ENCODE data around the gene TCF7. TPM values are rescaled to one million over a fixed set of nuclear protein-coding genes. Genes with fewer than 3 reads are reported as not detected.

TCF7 gene
- total RNA-seq, 1 donor, result 193 TPM

DNA sequence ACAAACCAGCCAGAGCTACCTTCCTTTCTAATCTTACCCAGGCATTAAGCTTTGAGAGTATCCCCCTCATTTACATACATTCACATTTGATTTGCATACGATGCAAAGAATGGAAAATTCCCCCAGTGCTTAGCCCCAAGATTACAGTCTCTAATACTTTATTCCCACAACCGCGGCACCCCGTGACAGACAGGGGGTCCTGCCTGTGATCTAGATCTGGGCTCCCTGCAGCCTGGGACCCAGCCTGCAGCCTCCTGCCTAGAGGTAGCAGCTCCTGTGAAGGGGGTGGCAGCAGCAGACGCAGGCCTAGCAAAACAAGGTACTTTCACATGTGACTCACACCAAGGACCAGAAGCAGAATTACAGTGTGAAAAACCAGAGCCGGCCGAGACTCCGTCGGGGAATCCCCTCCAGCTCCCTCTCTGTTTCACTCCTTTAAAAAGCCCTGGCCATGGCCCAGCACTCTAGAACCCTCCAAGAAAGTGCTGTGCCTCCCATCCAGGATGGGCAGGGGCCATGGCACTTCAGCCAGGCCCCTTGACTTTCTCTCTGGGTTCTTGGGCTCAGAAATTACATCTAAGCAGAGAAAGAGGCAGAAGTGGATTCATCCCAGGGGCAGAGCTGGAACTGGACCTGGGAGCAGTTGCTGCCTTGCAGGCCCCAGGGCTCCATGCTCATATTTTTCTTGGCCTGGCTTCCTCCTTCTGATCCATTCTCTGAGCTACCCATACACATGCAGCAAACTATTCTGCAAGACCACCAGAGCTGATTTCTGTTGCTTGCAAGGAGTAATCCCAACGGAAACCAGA lies 14.0 kb upstream of the TCF7 start:
- Histone ChIP-seq H3K27me3 (ENCODE audit: insufficient read depth, low read length) (no peaks in the 10 kb centered on the region), H3K4me3 (ENCODE audit: low read length) (no peak overlapping the region), H3K9me3 (ENCODE audit: low read depth, low read length) (no peaks in the 10 kb centered on the region), H3K4me1 (ENCODE audit: insufficient read depth, low read length) (peaks cover 70% of the 10 kb centered on the region)

DNA sequence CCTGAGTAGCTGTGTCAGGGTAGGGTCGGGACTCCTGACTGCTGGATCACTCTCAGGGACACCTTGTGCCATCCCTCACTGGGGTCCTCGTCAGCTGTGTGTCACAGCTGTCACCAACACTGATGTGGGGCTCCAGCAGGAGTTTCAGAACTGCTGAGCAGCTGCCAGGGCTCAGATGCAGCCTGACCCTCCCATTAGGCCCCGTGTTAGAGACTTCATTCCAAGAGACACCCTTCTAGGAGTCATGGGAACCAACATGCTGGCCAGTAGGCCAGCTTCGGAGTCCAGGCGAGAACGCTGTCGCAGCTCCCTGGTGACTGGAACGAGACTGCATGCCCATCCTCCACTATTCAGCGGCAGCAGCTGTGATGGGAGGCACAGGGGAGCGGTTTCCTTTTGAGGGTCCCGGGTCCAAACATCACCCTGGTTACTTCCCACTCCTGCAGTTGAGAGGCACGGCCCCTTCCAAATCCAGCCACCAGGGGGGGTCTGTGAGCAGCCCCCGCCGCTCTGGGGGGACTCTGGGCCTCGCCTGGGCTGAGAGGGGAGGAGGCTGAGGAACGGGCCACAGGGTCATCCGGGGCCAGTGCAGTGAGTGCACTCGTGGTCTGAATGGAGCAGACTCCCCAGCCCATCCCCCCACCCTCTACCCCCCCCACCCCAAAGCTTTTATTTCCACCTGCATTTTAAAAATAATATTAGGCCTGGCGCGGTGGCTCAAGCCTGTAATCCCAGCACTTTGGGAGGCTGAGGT lies 12.6 kb upstream of the TCF7 start:
- peaks cover 72% of the 10 kb centered on the region for H3K4me1 ChIP-seq (ENCODE audit: insufficient read depth, low read length)
- no peaks in the 10 kb centered on the region for H3K9me3 ChIP-seq (ENCODE audit: low read depth, low read length)
- no peaks in the 10 kb centered on the region for H3K27me3 ChIP-seq (ENCODE audit: insufficient read depth, low read length)
- no peak overlapping the region for H3K4me3 ChIP-seq (ENCODE audit: low read length)

DNA sequence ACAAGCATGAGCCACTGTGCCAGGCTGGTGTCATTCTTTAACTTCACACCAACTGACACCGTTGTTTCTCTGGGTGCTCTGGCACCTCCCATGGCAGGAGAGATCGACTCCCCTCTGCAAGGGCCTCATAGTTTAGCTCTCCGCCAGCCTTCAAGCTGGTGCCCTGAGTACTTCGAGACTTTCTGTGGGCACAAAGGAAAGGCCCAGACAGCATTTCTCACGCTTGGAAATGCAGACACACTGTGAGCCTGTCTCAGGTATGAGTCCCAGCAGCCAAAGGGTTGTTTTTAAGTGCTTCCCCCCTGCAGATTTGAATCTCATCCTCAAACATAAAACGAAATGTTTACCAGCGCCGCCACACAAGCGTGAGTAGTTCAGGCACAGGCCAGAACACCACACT lies 11.1 kb upstream of the TCF7 start:
- Histone ChIP-seq H3K4me1 (ENCODE audit: insufficient read depth, low read length) (peaks cover 71% of the 10 kb centered on the region), H3K27me3 (ENCODE audit: insufficient read depth, low read length) (no peaks in the 10 kb centered on the region), H3K9me3 (ENCODE audit: low read depth, low read length) (no peaks in the 10 kb centered on the region), H3K4me3 (ENCODE audit: low read length) (no peak overlapping the region)

DNA sequence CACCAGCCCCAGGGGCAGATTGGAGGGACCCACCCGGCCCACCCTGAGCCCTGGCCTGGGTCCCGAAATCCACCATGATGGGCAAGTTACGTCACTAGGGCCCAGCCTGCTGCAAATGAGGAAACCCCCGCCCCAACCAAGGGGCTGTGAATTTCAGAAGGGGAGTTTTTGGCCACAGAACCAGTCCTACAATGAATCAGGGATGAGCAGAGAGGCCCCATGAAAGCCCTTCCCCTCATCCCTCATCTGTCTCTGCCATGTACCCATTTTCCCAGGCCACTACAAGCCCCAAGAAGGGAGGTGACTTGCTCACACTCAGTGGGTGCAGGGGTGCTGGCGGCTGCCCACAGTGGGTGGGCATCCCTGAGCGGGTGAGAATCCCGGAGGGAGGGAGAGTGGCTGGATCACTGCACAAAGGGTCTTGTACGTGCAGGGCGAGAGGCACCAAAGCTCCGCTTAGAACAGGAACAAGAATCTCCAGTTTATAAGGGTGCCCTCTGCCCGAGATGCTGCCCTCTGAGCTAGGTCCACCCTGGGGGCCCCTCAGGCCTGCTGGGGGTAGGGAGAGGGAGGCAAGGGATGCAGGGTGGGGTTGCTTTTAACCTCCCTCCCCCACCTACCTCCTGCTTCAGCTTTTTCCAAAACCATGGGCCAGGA lies 10.4 kb upstream of the TCF7 start:
- H3K4me1 ChIP-seq (ENCODE audit: insufficient read depth, low read length), result peaks cover 64% of the 10 kb centered on the region

DNA sequence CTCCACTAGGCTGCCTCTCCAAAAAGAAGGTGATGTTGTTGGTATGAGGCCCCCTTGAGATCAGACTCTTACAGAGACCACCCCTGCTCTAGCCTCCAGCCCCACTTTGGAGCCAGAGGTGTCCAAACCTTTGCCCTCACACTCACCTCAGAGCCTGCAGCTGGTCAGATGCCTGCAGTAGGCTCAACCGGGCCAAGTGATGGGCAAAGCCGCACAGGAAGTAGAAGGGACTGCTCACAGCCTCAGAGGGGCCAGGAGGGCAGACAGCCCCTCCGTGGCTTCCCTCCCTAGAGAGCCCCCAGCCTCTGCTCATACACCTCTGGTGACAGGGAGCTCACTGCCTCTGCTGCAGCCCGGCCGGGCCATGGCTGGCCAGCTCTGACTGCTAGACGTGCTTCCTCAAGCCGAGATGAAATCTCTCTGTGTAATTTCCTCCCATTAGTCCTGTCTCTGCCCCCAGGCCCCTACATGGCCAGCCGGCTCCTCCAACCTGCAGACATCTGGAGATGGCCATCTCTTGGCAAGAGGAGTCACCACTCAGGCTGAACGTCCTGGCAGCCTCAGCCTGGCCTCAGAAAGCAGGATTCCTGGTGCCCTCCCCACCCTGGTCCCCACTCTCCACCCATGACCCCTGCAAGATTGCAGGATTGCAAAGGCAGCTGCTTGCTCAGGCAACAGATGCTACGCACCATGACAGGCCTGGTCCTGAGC lies 7.3 kb upstream of the TCF7 start:
- Histone ChIP-seq H3K4me3 (ENCODE audit: low read length) (no peak overlapping the region), H3K4me1 (ENCODE audit: insufficient read depth, low read length) (peaks cover 55% of the 10 kb centered on the region)

More for the DNA sequence above, 10.4 kb upstream of the TCF7 start:
- no peaks in the 10 kb centered on the region for H3K9me3 ChIP-seq (ENCODE audit: low read depth, low read length)
- H3K27me3 ChIP-seq (ENCODE audit: insufficient read depth, low read length), result no peaks in the 10 kb centered on the region
- H3K4me3 ChIP-seq (ENCODE audit: low read length), result no peak overlapping the region

DNA sequence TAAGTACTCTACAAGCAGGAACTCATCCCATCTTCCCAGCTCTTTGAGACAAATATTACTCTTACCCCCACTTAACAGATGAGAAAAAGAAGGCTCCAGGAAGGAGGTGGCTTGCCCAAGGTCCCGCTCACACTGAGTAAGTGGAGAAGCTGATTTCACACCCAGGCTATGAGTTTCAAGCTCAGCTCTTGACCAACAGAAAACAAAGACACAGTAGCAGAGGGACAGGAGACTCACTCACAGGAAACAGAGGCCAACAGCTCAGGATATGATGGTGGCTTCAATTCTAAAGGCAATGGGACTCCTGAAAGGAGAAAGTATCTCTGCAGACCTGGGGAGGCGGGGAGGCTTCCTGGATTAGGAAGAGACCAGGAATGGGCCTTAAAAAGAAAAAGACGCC lies 6.7 kb upstream of the TCF7 start:
- H3K9me3 ChIP-seq (ENCODE audit: low read depth, low read length), result no peaks in the 10 kb centered on the region
- H3K4me1 ChIP-seq (ENCODE audit: insufficient read depth, low read length), result peaks cover 53% of the 10 kb centered on the region
- peaks cover 8% of the 10 kb centered on the region for H3K27me3 ChIP-seq (ENCODE audit: insufficient read depth, low read length)
- no peak overlapping the region for H3K4me3 ChIP-seq (ENCODE audit: low read length)

More for the DNA sequence above, 7.3 kb upstream of the TCF7 start:
- Histone ChIP-seq H3K9me3 (ENCODE audit: low read depth, low read length) (no peaks in the 10 kb centered on the region), H3K27me3 (ENCODE audit: insufficient read depth, low read length) (peaks cover 2% of the 10 kb centered on the region)

DNA sequence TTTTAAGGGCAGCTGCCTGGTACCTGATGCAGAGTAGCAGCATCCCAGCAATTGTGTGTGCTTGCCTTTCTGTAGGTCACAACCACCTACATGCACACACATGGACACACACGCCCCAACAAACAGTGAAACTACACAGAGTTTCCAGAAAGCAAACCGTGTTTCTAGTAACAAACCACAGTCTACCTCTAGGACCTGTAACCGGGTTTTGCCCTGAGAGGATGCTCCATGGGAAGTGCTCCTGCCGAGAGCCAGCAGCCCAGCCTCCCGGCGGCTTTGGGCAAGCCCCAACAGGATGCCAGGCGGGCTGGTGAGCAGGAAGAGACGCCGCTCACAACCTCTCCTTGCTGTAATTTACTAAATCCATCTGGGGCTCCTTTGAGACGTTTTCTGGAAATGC lies 4.1 kb upstream of the TCF7 start:
- H3K27me3 ChIP-seq (ENCODE audit: insufficient read depth, low read length), result peaks cover 18% of the 10 kb centered on the region
- peaks cover 42% of the 10 kb centered on the region for H3K4me1 ChIP-seq (ENCODE audit: insufficient read depth, low read length)
- H3K9me3 ChIP-seq (ENCODE audit: low read depth, low read length), result no peaks in the 10 kb centered on the region
- H3K4me3 ChIP-seq (ENCODE audit: low read length), result no peak overlapping the region

DNA sequence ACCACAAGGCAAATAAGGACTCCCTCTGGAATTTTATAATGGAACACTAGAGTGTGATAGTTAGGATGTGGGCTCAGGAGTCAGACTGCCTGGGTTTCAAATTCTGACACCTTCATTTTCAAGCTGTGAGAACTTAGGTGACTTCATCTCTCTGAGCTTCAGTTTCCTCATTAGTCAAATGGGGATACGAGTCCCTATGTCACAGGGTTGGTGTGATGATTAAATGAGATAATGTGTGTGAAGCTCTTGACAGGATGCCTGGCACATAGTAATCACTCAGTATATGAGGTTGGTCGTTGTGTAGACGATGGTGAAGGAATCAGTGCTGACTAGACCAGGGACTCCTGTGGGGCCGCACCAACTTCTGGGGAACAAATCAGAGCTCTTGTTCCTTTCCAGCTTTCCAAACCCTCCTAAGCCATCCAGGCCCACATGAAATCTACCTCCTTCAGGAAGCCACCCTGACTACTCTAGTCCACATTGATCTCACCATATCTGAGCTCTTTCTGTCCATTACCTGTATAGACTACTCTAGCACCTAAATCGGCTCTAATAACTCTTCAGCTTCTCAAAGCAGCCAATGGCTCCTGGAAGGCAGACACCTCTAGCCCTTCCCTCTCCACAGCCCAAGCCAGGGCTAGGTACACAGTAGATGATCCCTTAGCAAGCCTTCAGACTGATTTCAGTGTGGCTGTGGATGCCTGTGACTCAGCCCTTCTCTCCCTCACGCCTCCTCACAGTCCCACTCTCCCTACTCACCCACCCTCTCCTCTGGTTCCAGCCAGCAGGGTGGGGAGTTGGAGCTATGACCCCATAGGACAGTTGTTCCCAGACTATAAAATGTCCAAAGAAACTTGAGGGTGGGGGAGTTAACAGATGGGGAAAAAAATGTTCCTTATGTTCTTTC lies 2.5 kb upstream of the TCF7 start:
- Histone ChIP-seq H3K9me3 (ENCODE audit: low read depth, low read length) (no peaks in the 10 kb centered on the region), H3K4me3 (ENCODE audit: low read length) (no peak overlapping the region), H3K4me1 (ENCODE audit: insufficient read depth, low read length) (peaks cover 37% of the 10 kb centered on the region), H3K27me3 (ENCODE audit: insufficient read depth, low read length) (peaks cover 24% of the 10 kb centered on the region)

DNA sequence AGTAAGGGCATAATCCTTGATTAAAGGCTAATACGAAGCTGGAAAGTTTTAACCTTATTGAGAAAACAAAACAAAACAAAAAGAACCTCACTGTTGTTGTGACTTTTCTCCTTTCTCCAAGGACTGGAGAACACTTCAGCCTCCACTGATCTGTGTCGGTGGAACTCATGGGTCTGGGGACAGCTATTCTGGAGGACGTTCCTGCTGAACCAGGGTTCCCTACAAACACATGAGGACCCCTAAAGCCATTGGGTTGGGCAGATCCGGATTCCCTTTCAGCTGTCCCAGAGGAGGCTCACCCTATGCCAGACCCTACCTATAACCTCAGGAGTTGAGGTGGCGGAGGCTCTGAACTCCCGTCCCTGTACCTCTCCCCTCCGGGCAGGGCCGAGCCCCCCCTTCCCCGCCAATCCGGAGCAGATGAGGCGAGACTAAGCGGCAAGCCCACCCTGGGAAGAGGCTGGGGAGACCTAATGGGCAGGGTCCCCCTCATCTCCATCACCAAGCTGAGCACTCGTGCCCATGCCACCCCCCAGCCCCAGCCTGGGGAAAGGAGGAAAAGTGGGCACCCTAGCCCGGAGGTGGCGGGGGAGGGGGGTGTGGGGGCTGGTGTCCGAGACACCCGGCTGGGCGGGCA lies 1.6 kb upstream of the TCF7 start:
- Histone ChIP-seq H3K4me1 (ENCODE audit: insufficient read depth, low read length) (peaks cover 37% of the 10 kb centered on the region), H3K9me3 (ENCODE audit: low read depth, low read length) (no peaks in the 10 kb centered on the region), H3K4me3 (ENCODE audit: low read length) (no peak overlapping the region), H3K27me3 (ENCODE audit: insufficient read depth, low read length) (peaks cover 24% of the 10 kb centered on the region)

DNA sequence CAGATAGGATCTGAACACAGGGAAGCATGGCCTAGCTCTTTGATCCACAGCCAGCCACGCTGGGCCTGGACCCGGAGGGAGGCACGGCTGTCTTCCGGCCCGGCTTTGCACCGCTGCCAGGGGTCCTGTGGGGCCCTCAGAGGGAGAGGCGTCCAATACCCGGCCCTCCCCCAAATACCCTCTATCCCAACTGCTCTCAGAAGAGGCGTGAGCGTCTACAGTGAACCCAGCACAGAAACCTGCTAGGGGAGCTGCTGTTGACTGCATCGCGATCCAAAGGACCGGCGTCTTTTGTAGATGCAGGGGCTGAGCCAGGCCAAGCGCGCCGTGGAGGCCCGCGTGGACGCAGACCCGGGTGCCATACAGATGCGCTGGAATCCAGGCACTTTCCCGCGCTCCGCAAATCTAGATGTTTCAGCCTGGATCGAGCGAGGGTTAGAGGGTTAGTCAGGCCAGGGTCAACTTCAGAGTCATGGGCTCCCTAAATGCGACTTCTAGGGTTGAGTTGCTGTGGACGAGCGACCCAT lies 1.1 kb upstream of the TCF7 start:
- H3K4me1 ChIP-seq (ENCODE audit: insufficient read depth, low read length), result peaks cover 37% of the 10 kb centered on the region
- peaks cover 24% of the 10 kb centered on the region for H3K27me3 ChIP-seq (ENCODE audit: insufficient read depth, low read length)
- no peaks in the 10 kb centered on the region for H3K9me3 ChIP-seq (ENCODE audit: low read depth, low read length)
- peak overlapping the region; percentile 69 for H3K4me3 ChIP-seq (ENCODE audit: low read length)

DNA sequence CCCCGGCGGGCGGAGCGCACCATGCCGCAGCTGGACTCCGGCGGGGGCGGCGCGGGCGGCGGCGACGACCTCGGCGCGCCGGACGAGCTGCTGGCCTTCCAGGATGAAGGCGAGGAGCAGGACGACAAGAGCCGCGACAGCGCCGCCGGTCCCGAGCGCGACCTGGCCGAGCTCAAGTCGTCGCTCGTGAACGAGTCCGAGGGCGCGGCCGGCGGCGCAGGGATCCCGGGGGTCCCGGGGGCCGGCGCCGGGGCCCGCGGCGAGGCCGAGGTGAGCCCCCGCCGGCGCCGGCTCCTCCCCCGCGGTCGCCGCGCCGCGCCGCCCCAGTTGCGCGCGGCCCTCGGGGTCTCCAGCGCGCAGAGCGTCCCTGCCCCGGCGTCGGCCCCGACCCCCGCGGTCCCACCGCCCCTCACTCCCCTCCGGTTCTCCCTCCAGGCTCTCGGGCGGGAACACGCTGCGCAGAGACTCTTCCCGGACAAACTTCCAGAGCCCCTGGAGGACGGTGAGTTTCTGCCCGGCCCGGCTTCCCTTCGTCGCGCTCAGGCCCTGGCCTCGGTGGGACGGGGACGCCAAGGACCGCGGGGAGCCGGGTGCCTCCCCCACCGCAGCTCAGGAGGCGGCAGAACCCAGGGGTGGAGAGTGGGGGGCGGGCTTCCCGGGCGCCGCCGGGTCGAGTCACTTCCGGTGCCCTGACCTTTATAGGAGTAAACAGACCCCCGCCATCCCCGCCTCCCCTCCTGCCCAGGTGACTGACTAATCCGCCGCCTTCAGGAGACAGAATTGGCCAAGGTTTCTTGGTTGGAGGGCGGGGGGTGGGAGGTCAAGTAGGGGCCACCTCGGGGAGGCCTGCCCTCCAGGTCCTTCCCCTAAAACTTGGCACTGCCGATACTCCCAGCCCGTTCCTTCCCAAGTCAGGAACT lies 665 bp downstream of the TCF7 start:
- Histone ChIP-seq H3K4me3 (ENCODE audit: low read length) (peak overlapping the region; percentile 69), H3K27me3 (ENCODE audit: insufficient read depth, low read length) (peaks cover 24% of the 10 kb centered on the region), H3K9me3 (ENCODE audit: low read depth, low read length) (no peaks in the 10 kb centered on the region), H3K4me1 (ENCODE audit: insufficient read depth, low read length) (peaks cover 37% of the 10 kb centered on the region)

DNA sequence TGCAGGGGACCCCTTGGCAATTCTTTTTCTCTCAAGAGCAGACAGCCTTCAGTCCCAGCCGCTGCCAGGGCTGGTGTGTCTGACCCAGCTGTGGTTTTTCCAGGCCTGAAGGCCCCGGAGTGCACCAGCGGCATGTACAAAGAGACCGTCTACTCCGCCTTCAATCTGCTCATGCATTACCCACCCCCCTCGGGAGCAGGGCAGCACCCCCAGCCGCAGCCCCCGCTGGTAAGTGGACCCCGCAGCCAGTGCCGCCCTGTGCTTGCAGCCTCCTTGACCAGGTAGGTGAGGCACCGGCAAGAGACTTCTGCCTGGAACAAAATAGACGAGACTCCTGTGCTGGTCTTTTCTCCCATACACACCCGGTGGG lies 1.3 kb downstream of the TCF7 start:
- H3K4me3 ChIP-seq (ENCODE audit: low read length), result peak overlapping the region; percentile 69
- H3K9me3 ChIP-seq (ENCODE audit: low read depth, low read length), result no peaks in the 10 kb centered on the region
- H3K4me1 ChIP-seq (ENCODE audit: insufficient read depth, low read length), result peaks cover 32% of the 10 kb centered on the region
- peaks cover 24% of the 10 kb centered on the region for H3K27me3 ChIP-seq (ENCODE audit: insufficient read depth, low read length)

DNA sequence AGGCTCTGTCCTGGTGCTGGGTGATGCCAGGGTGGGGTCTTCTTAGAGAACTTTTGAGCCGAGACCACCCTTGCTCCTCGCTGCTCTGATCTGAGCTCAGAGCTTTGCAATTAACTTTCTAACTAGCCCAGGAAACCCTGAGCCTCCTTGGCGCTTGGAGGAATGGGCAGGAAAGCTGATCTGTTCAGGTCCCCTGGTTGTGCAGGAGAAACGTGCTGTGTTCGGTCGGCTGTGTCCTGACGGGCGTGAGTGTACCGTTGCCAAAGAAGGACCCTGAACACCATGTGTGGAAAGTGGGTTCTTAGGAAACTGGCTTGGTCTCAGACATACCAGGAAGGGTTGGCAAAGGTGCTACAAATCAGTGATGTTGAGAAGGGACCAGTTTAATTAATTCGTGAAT lies 1.8 kb downstream of the TCF7 start:
- peaks cover 24% of the 10 kb centered on the region for H3K27me3 ChIP-seq (ENCODE audit: insufficient read depth, low read length)
- H3K9me3 ChIP-seq (ENCODE audit: low read depth, low read length), result no peaks in the 10 kb centered on the region
- H3K4me3 ChIP-seq (ENCODE audit: low read length), result peak overlapping the region; percentile 69
- peaks cover 29% of the 10 kb centered on the region for H3K4me1 ChIP-seq (ENCODE audit: insufficient read depth, low read length)

Data from mononuclear cell (primary cell).